Fibroblast of skin of left quadriceps (primary cell): ENCODE measurements around the gene HNRNPA1L2.
A peak's percentile ranks its signal among the peaks of the same experiment; 100 is the strongest.
"Not testable (repeated sequence)": the region's sequence is repeated elsewhere in the genome, so short reads cannot be mapped to it uniquely, and the experiment has no call there.

Experiments
- DNase-seq, 2 experiments: peaks; one replicate each; pipeline ENCODE4 v3.0.0-alpha.2; 2013; ENCODE audit warnings: low read depth in 2 of 2

The HNRNPA1L2 gene

GRCh38 chr13:52646967-52647366 lies 4.7 kb downstream of the HNRNPA1L2 start:
- DNase-seq, result no peak

- no peak for DNase-seq
These were observed 8.5 kb downstream of the HNRNPA1L2 start for GRCh38 chr13:52650731-52651130.

DNA sequence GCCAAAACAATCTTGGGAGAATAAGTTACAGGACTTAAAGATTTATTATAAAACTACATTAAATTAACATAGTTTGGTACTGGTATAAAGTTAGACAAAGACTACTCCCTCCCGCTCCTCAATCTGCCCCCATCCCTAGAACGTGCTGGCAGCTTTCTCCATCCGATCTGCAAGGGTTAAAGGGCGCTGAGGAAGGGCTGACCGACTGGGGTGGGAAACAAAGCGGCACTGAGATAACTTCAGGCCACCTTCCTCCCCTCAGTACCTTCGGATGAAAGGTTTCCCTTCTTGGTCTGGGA lies 9.6 kb downstream of the HNRNPA1L2 start:
- no peak for DNase-seq

- DNase-seq, result peak; percentile 97
These were observed 10.2 kb downstream of the HNRNPA1L2 start, which contains the start of gene SUGT1 for GRCh38 chr13:52652196-52652979. Gene SUGT1 (plus strand): TSS chr13:52652836. CDS start chr13:52652921, 85 bp downstream.

DNA sequence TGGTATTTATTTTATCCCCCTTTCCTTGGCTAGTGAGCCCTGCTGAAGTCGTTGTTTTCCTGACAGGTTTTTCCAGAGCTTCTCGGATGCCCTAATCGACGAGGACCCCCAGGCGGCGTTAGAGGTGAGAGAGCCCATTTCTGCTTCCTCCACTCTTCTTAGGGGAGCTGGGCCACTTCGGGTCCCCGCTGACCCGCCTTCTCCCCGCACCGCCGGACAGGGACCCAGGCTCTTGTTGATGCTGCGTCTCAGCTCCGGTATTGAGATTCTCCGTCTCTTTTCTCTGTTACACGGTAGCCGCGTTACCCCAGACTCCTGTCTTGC lies 10.7 kb downstream of the HNRNPA1L2 start:
- no peak for DNase-seq

DNA sequence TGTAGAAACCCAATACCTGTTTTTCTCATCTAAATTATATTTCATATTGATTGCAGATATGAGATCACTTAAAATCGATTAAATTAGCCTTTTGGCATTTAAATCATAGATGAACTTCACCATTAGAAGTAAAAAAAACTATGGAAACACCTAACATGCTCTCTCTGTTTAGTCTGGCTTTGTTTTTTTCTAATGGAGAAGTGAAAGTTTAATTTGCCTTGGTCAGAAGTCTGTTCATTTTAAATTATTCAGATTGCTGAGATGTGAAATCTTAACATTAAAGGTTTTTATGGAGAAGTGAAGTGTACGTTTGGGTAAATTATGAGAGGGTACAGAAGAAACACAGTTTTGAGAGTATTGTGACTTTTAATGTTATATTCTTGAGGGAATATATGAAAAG lies 17.1 kb downstream of the HNRNPA1L2 start:
- DNase-seq, result no peak

DNA sequence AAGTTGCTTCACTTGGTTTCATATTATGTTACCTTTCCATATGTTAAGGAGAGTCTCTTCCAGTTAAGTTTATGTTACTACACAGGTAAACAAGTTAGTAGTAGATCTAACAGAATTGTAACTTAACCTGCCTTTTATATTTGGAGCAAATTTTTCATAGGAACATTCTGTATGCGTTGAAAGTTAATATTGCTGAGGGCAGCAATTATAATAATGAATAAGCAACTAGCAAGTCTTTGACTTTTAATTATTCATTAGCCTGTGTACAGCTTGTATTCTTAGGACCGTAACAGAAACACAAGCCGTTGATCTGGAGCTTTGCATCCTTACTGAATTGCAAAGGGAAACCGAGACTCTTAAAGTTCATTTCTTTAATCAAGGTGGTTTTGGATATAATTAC lies 22.0 kb downstream of the HNRNPA1L2 start:
- no peak for DNase-seq

DNA sequence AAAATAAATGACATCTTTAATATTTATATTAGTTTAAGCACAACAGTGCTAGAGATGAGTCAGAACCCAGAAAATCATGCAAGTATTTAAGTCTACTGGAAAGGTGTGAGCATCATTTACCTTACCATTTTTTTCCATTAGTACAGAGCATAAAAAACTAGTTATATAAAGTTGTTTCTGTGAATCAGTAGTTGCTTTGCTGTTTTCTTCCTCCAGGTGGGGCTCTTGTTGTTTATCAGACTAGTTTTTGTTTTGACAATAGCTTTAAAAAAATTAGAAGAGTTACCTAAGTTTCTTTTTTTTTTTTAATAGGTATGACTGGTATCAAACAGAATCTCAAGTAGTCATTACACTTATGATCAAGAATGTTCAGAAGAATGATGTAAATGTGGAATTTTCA lies 23.1 kb downstream of the HNRNPA1L2 start:
- no peak for DNase-seq

- no peak for DNase-seq
These were observed 27.4 kb downstream of the HNRNPA1L2 start for GRCh38 chr13:52669677-52670076.

- no peak for DNase-seq
These were observed 28.5 kb downstream of the HNRNPA1L2 start for GRCh38 chr13:52670726-52671125.

GRCh38 chr13:52673465-52673864 lies 31.2 kb downstream of the HNRNPA1L2 start:
- DNase-seq, result no peak

- DNase-seq, result no peak
These were observed 35.6 kb downstream of the HNRNPA1L2 start for GRCh38 chr13:52677823-52678222.

DNA sequence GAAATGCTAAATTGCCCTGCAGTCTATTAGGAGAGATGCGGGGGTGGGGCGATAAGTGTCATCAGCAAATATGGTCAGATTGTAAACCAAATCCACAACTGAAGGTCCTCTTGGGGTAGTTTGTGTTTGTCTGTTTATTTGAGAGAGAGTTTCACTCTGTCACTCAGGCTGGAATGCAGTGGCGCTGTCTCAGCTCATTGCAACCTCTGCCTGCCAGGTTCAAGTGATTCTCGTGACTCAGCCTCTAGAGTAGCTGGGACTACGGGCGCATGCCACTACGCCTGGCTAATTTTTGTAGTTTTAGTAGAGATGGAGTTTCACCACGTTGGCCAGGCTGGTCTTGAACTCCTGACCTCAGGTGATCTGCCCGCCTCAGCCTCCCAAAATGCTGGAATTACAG lies 43.6 kb downstream of the HNRNPA1L2 start:
- not testable (repeated sequence) for DNase-seq

DNA sequence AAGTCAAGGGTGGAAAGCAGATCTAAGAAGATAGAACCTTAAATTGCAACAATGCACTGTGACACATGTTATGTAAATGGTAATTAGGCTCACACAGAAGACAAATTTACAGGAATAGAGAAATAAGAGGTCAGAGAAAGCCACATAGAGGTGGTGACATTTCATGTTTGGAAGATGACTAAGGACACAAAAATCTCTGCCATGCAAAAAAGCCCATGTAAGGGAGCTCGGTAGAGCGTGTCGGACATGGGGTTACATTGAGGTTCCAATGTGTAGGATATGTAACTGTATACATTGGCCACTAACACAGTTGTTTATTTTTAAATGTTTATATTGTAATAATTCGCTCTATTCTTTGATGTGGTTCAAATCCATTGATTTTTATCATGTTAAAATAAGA lies 44.1 kb downstream of the HNRNPA1L2 start:
- no peak for DNase-seq
